IMR-90 (cell line): ENCODE measurements around the gene CTNND2. TPM values are rescaled to one million over a fixed set of nuclear protein-coding genes. Genes with fewer than 3 reads are reported as not detected.

Experiments
- ATAC-seq: fragments of 200-7000 bp; cut with Tn5 transposase; 2 replicates; pipeline ENCODE4 v1.9.1; 2020; ENCODE audit warnings: low read depth, mild to moderate bottlenecking, moderate library complexity
- BruUV-seq: library from RNA; stranded (reverse); fragments of 400-500 nt; replicated peaks from 2 replicates; lab custom pipeline; 2021; lab: Mats Ljungman, UMichigan
- CTCF ChIA-PET: fragments of 300-600 bp; formaldehyde crosslinking; extraction: SDS; loops from one replicate; lab custom pipeline; 2021; ENCODE audit warnings: antibody characterized with exemption; lab: Yijun Ruan, JAX
- POLR2A ChIA-PET: fragments of 300-600 bp; sonication (Branson Sonifier 250); formaldehyde crosslinking; loops from one replicate; lab custom pipeline; 2022; ENCODE audit warnings: antibody characterized with exemption; ENCODE audit not compliant: unreplicated experiment; lab: Charles Lee
- DNase-seq: peaks from one replicate; pipeline ENCODE4 v3.0.0; 2013
- H2AFZ ChIP-seq: replicated peaks from 2 replicates; pipeline ENCODE3; 2013; ENCODE audit warnings: low read length, mild to moderate bottlenecking; ENCODE audit not compliant: poor library complexity
- H2AK5ac ChIP-seq: 2 replicates; pipeline ENCODE4 v1.6.1; 2013; ENCODE audit warnings: low read depth, low read length, inconsistent platforms
- H2AK9ac ChIP-seq: replicated peaks from 2 replicates; pipeline ENCODE3; 2013; ENCODE audit warnings: mild to moderate bottlenecking, low read depth, low read length, moderate library complexity; ENCODE audit not compliant: poor library complexity
- H2BK120ac ChIP-seq: 2 replicates; pipeline ENCODE4 v1.6.1; 2013; ENCODE audit warnings: low read depth, low read length, inconsistent platforms
- H2BK15ac ChIP-seq: 3 replicates; pipeline ENCODE4 v1.6.1; 2013; ENCODE audit warnings: low read depth, low read length, inconsistent platforms
- H2BK20ac ChIP-seq: 2 replicates; pipeline ENCODE4 v1.6.1; 2013; ENCODE audit warnings: low read depth, mild to moderate bottlenecking, inconsistent platforms, low read length, moderate library complexity
- H2BK5ac ChIP-seq: 2 replicates; pipeline ENCODE4 v1.6.1; 2013; ENCODE audit warnings: mild to moderate bottlenecking, low read depth, low read length, inconsistent platforms; ENCODE audit not compliant: poor library complexity, severe bottlenecking
- H3K14ac ChIP-seq: replicated peaks from 2 replicates; pipeline ENCODE4 v1.6.1; 2013; ENCODE audit warnings: low read depth, low read length, inconsistent platforms
- H3K18ac ChIP-seq: 2 replicates; pipeline ENCODE4 v1.6.1; 2013; ENCODE audit warnings: low read depth, low read length, control low read depth
- H3K23ac ChIP-seq: 2 replicates; pipeline ENCODE4 v1.6.1; 2013; ENCODE audit warnings: low read depth, low read length, inconsistent platforms
- H3K27ac ChIP-seq: 2 replicates; pipeline ENCODE4 v1.5.1; 2013; ENCODE audit warnings: mild to moderate bottlenecking, control low read depth, low read length; ENCODE audit not compliant: insufficient read depth
- H3K27me3 ChIP-seq: 2 replicates; pipeline ENCODE4 v1.6.1; 2013; ENCODE audit warnings: low read length; ENCODE audit not compliant: control insufficient read depth, insufficient read depth
- H3K36me3 ChIP-seq: 2 replicates; pipeline ENCODE4 v1.6.1; 2013; ENCODE audit warnings: low read length, mixed read lengths; ENCODE audit not compliant: control insufficient read depth, insufficient read depth
- H3K4ac ChIP-seq: 2 replicates; pipeline ENCODE4 v1.6.1; 2013; ENCODE audit warnings: low read depth, low read length, inconsistent platforms
- H3K4me1 ChIP-seq: 2 replicates; pipeline ENCODE4 v1.6.1; 2013; ENCODE audit warnings: low read length, mixed read lengths; ENCODE audit not compliant: control insufficient read depth, insufficient read depth
- H3K4me2 ChIP-seq: 2 replicates; pipeline ENCODE4 v1.6.1; 2013; ENCODE audit warnings: low read depth, mild to moderate bottlenecking, control low read depth, low read length, moderate library complexity
- H3K4me3 ChIP-seq: 2 replicates; pipeline ENCODE4 v1.5.1; 2013; ENCODE audit warnings: low read depth, mild to moderate bottlenecking, control low read depth, low read length, moderate library complexity; ENCODE audit not compliant: insufficient read depth
- H3K56ac ChIP-seq: 2 replicates; pipeline ENCODE4 v1.6.1; 2013; ENCODE audit warnings: low read length, inconsistent platforms; ENCODE audit not compliant: insufficient read depth; ENCODE audit errors: extremely low read depth
- H3K79me1 ChIP-seq, 2 experiments: 2 replicates each; pipeline ENCODE4 v1.6.1; 2013; ENCODE audit warnings: low read length in 2 of 2, inconsistent platforms in 1 of 2, low read depth in 1 of 2
- H3K9ac ChIP-seq: 2 replicates; pipeline ENCODE4 v1.6.1; 2013; ENCODE audit warnings: low read depth, low read length, control low read depth
- H3K9me1 ChIP-seq: 2 replicates; pipeline ENCODE4 v1.6.1; 2013; ENCODE audit warnings: low read length, inconsistent platforms; ENCODE audit not compliant: insufficient read depth
- H3K9me3 ChIP-seq: 2 replicates; pipeline ENCODE4 v1.6.1; 2013; ENCODE audit warnings: low read length; ENCODE audit not compliant: control insufficient read depth, insufficient read depth
- H4K20me1 ChIP-seq: 2 replicates; pipeline ENCODE4 v1.6.1; 2013; ENCODE audit warnings: low read length, inconsistent platforms; ENCODE audit not compliant: insufficient read depth
- H4K5ac ChIP-seq: 2 replicates; pipeline ENCODE4 v1.6.1; 2013; ENCODE audit warnings: mild to moderate bottlenecking, low read depth, low read length, control low read depth
- H4K8ac ChIP-seq, 2 experiments: 2 replicates each; pipeline ENCODE4 v1.6.1; 2013; ENCODE audit warnings: low read depth in 2 of 2, low read length in 2 of 2, control low read depth in 1 of 2, inconsistent platforms in 1 of 2
- H4K91ac ChIP-seq: 2 replicates; pipeline ENCODE4 v1.6.1; 2013; ENCODE audit warnings: low read depth, low read length, inconsistent platforms; ENCODE audit not compliant: insufficient read depth
- BHLHE40 ChIP-seq: fragments of 150-350 bp; IDR thresholded peaks from 2 replicates; pipeline ENCODE4 v1.6.1; 2016; ENCODE audit warnings: mild to moderate bottlenecking, low read depth, low read length
- CEBPB ChIP-seq: IDR thresholded peaks from 2 replicates; pipeline ENCODE4 v1.6.1; 2012; ENCODE audit warnings: low read depth, low read length, improper control_type of control experiment
- FOS ChIP-seq: fragments of 150-350 bp; IDR thresholded peaks from 2 replicates; pipeline ENCODE4 v1.6.1; 2016; ENCODE audit warnings: low read depth, low read length
- MAZ ChIP-seq: IDR thresholded peaks from 2 replicates; pipeline ENCODE4 v1.6.1; 2012; ENCODE audit warnings: low read depth, mild to moderate bottlenecking, low read length, improper control_type of control experiment, moderate library complexity, borderline replicate concordance
- MXI1 ChIP-seq: IDR thresholded peaks from 2 replicates; pipeline ENCODE4 v1.6.1; 2012; ENCODE audit warnings: low read depth, mild to moderate bottlenecking, low read length, moderate library complexity, borderline replicate concordance
- NFE2L2 ChIP-seq: fragments of 150-350 bp; IDR thresholded peaks from 2 replicates; pipeline ENCODE4 v1.6.1; 2016; ENCODE audit warnings: low read depth, mild to moderate bottlenecking, low read length
- POLR2A ChIP-seq: IDR thresholded peaks from 2 replicates; pipeline ENCODE4 v1.6.1; 2012; ENCODE audit warnings: mild to moderate bottlenecking, low read depth, low read length
- RCOR1 ChIP-seq: IDR thresholded peaks from 2 replicates; pipeline ENCODE4 v1.6.1; 2012; ENCODE audit warnings: mild to moderate bottlenecking, low read length, improper control_type of control experiment; ENCODE audit not compliant: insufficient replicate concordance
- RFX5 ChIP-seq: IDR thresholded peaks from 2 replicates; pipeline ENCODE4 v1.8.0; 2012; ENCODE audit warnings: low read depth, mild to moderate bottlenecking, low read length, moderate library complexity
- SMC3 ChIP-seq: fragments of 150-350 bp; IDR thresholded peaks from 2 replicates; pipeline ENCODE4 v1.6.1; 2016; ENCODE audit warnings: low read depth, mild to moderate bottlenecking, antibody characterized with exemption, low read length, moderate library complexity
- dilution Hi-C: fragments of 300-500 bp; cut with HindIII; formaldehyde crosslinking; loops from one replicate; pipeline ENCODE4 v1.14.3; 2018; ENCODE audit warnings: low sequenced_read_pairs; ENCODE audit not compliant: unreplicated experiment
- in situ Hi-C: fragments of 300-500 bp; cut with MboI; formaldehyde crosslinking; loops from 3 replicates; pipeline ENCODE4 v1.14.3; 2019; ENCODE audit warnings: low sequenced_read_pairs, inconsistent platforms, mixed read lengths
- intact Hi-C: fragments of 100-400 bp; cut with micrococcal nuclease; formaldehyde crosslinking; loops from 2 replicates; pipeline ENCODE4 v1.10.0; 2022
- polyA plus RNA-seq, 3 experiments: library from polyadenylated mRNA; depleted of rRNA; stranded (reverse); fragments of >200 nt; gene quantifications; 2 replicates each; pipeline ENCODE4 v1.2.3, GENCODE V29; 2012; ENCODE audit warnings: low replicate concordance in 1 of 3
- total RNA-seq: library from RNA; depleted of rRNA; stranded (reverse); fragments of >200 nt; gene quantifications from 2 replicates; pipeline ENCODE4 v1.2.3, GENCODE V29; 2012
- TF ChIP-seq, protein P1 (sequence below): conservative IDR thresholded peaks from 2 replicates; pipeline ENCODE4 v1.5.1; 2012; ENCODE audit warnings: mild to moderate bottlenecking, low read depth, low read length, improper control_type of control experiment
- TF ChIP-seq, protein P2 (sequence below): fragments of 150-350 bp; IDR thresholded peaks from 2 replicates; pipeline ENCODE4 v1.6.1; 2017; ENCODE audit warnings: mild to moderate bottlenecking, antibody characterized with exemption, low read length, low read depth
- TF ChIP-seq, protein P3 (sequence below): fragments of 150-350 bp; IDR thresholded peaks from 2 replicates; pipeline ENCODE4 v1.6.1; 2016; ENCODE audit warnings: low read depth, mild to moderate bottlenecking, low read length, moderate library complexity, borderline replicate concordance

The CTNND2 gene
- total and polyA plus RNA-seq, 2 of the 4 experiments (the other 2 are of a cell fraction): not detected

DNA sequence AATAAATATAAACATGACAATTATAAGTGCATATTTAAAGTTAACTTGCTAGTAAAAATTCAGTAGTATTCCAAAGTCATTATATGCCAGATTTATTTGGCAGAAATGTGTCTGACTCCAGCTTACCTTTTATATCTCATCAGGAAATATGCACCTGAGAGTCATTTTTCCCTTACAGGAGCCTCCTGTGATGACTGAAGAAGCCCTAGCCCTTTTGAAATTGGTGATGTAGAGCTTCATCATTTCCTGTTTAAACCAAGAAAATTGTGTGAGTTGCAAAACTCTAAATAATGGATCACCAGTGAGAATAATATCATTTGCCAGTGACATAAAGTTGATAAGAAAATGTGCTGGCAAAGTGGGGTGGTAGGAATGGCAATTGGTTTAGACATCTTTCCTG lies 42.1 kb upstream of the CTNND2 start:
- no TSS peak for BruUV-seq
- ChIA-PET POLR2A (no interaction called here), CTCF (no interaction called here)
- H2AK5ac ChIP-seq: no peak overlapping the region
- H3K23ac ChIP-seq: no peak overlapping the region
- in situ Hi-C loops: no loop called here
- DNase-seq (no peak), ATAC-seq (no peak)
- no peak overlapping the region for H2BK5ac ChIP-seq
- H3K4ac ChIP-seq: no peak overlapping the region
- no peaks in the 10 kb centered on the region for H3K27me3 ChIP-seq
- intact Hi-C loops: no loop called here
- no peak for TF ChIP-seq NFE2L2
- no peak for TF ChIP-seq CEBPB
- TF ChIP-seq, protein P1, sequence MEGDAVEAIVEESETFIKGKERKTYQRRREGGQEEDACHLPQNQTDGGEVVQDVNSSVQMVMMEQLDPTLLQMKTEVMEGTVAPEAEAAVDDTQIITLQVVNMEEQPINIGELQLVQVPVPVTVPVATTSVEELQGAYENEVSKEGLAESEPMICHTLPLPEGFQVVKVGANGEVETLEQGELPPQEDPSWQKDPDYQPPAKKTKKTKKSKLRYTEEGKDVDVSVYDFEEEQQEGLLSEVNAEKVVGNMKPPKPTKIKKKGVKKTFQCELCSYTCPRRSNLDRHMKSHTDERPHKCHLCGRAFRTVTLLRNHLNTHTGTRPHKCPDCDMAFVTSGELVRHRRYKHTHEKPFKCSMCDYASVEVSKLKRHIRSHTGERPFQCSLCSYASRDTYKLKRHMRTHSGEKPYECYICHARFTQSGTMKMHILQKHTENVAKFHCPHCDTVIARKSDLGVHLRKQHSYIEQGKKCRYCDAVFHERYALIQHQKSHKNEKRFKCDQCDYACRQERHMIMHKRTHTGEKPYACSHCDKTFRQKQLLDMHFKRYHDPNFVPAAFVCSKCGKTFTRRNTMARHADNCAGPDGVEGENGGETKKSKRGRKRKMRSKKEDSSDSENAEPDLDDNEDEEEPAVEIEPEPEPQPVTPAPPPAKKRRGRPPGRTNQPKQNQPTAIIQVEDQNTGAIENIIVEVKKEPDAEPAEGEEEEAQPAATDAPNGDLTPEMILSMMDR: no peak
- TF ChIP-seq MAZ: no peak
- no peak for TF ChIP-seq RFX5
- TF ChIP-seq FOS: no peak
- TF ChIP-seq, protein P2, sequence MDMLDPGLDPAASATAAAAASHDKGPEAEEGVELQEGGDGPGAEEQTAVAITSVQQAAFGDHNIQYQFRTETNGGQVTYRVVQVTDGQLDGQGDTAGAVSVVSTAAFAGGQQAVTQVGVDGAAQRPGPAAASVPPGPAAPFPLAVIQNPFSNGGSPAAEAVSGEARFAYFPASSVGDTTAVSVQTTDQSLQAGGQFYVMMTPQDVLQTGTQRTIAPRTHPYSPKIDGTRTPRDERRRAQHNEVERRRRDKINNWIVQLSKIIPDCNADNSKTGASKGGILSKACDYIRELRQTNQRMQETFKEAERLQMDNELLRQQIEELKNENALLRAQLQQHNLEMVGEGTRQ: no peak
- no peak for TF ChIP-seq RCOR1
- TF ChIP-seq, protein P3, sequence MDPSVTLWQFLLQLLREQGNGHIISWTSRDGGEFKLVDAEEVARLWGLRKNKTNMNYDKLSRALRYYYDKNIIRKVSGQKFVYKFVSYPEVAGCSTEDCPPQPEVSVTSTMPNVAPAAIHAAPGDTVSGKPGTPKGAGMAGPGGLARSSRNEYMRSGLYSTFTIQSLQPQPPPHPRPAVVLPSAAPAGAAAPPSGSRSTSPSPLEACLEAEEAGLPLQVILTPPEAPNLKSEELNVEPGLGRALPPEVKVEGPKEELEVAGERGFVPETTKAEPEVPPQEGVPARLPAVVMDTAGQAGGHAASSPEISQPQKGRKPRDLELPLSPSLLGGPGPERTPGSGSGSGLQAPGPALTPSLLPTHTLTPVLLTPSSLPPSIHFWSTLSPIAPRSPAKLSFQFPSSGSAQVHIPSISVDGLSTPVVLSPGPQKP: no peak
- no peak for TF ChIP-seq POLR2A
- no peak for TF ChIP-seq MXI1
- TF ChIP-seq SMC3: no peak
- no peak for TF ChIP-seq BHLHE40
- H3K4me2 ChIP-seq: no peak overlapping the region
- H2BK20ac ChIP-seq: no peak overlapping the region
- H3K4me1 ChIP-seq: no peaks in the 10 kb centered on the region
- H3K14ac ChIP-seq: no peak overlapping the region
- H2BK15ac ChIP-seq: no peak overlapping the region
- H2BK120ac ChIP-seq: no peak overlapping the region
- no peaks in the 10 kb centered on the region for H3K36me3 ChIP-seq
- no peak overlapping the region for H4K5ac ChIP-seq
- no peak overlapping the region for H3K56ac ChIP-seq
- H4K20me1 ChIP-seq: no peaks in the 10 kb centered on the region
- peaks cover 4% of the 10 kb centered on the region; the same call in 1 of the 2 replicates for H3K9me3 ChIP-seq
- no peak overlapping the region for H3K4me3 ChIP-seq
- no peak overlapping the region for H3K9ac ChIP-seq
- H3K18ac ChIP-seq: no peak overlapping the region
- H4K8ac ChIP-seq: no peak overlapping the region
- H3K27ac ChIP-seq: no peak overlapping the region
- no peak overlapping the region for H2AFZ ChIP-seq
- H3K9me1 ChIP-seq: no peaks in the 10 kb centered on the region
- H2AK9ac ChIP-seq: no peak overlapping the region
- no peak overlapping the region for H4K91ac ChIP-seq
- no peaks in the 10 kb centered on the region for H3K79me1 ChIP-seq
- dilution Hi-C loops: no loop called here
